H1 (cell line): ENCODE results near the gene PNMA1.

Source experiments
- BCL11A ChIP-seq, 2 experiments: IDR thresholded peaks; one replicate each; pipeline ENCODE4 v1.6.1; 2011; ENCODE audit warnings: low read depth in 2 of 2, low read length in 2 of 2, mild to moderate bottlenecking in 2 of 2
- BRCA1 ChIP-seq: IDR thresholded peaks from 2 replicates; pipeline ENCODE4 v1.6.1; 2012; ENCODE audit warnings: low read depth, low read length, improper control_type of control experiment
- CREB1 ChIP-seq: IDR thresholded peaks from 2 replicates; pipeline ENCODE4 v1.6.1; 2012; ENCODE audit warnings: inconsistent platforms
- CTCF ChIP-seq, 3 experiments: IDR thresholded peaks; 1 replicate in 2 of 3; 2 replicates in 1 of 3; pipeline versions ENCODE4 v1.5.1 to v1.6.1; 2011; ENCODE audit warnings: low read length in 3 of 3, mild to moderate bottlenecking in 3 of 3, inconsistent platforms in 2 of 3, low read depth in 1 of 3, moderate library complexity in 1 of 3; ENCODE audit not compliant: insufficient read depth in 1 of 3; ENCODE audit errors: control extremely low read depth in 1 of 3
- EZH2 ChIP-seq: fragments of 200-600 bp; sonication (generic); IDR thresholded peaks from 2 replicates; pipeline ENCODE4 v1.7.1; 2012; ENCODE audit warnings: low read depth, mild to moderate bottlenecking, moderate library complexity, low read length, inconsistent platforms; ENCODE audit not compliant: severe bottlenecking
- GABPA ChIP-seq: IDR thresholded peaks from 2 replicates; pipeline ENCODE4 v1.6.1; 2011; ENCODE audit warnings: mild to moderate bottlenecking, low read length, moderate library complexity, borderline replicate concordance; ENCODE audit not compliant: insufficient read depth
- GTF2F1 ChIP-seq: IDR thresholded peaks from 2 replicates; pipeline ENCODE4 v1.6.1; 2012; ENCODE audit warnings: low read depth, low read length, improper control_type of control experiment, borderline replicate concordance
- NANOG ChIP-seq: IDR thresholded peaks from 2 replicates; pipeline ENCODE4 v1.6.1; 2011; ENCODE audit warnings: low read length, low read depth, mild to moderate bottlenecking, inconsistent platforms; ENCODE audit not compliant: insufficient read depth, poor library complexity, severe bottlenecking
- NRF1 ChIP-seq: IDR thresholded peaks from 2 replicates; pipeline ENCODE4 v1.6.1; 2011; ENCODE audit warnings: mild to moderate bottlenecking, low read depth, low read length, improper control_type of control experiment
- POLR2A ChIP-seq, 2 experiments: IDR thresholded peaks; 1 replicate in 1 of 2; 2 replicates in 1 of 2; pipeline ENCODE4 v1.6.1; 2011; ENCODE audit warnings: low read depth in 2 of 2, low read length in 2 of 2, mild to moderate bottlenecking in 2 of 2; ENCODE audit errors: control extremely low read depth in 1 of 2
- POLR2AphosphoS5 ChIP-seq: IDR thresholded peaks from 2 replicates; pipeline ENCODE4 v1.6.1; 2011; ENCODE audit warnings: low read depth, low read length
- RAD21 ChIP-seq, 2 experiments: IDR thresholded peaks in 1 of 2; conservative IDR thresholded peaks in 1 of 2; 2 replicates each; pipeline ENCODE4 v1.6.1; 2011; ENCODE audit warnings: low read depth in 2 of 2, low read length in 2 of 2, improper control_type of control experiment in 1 of 2, inconsistent platforms in 1 of 2, mild to moderate bottlenecking in 1 of 2, moderate library complexity in 1 of 2

GRCh38 chr14:73727166-73727565 lies 13.0 kb upstream of the PNMA1 start:
- TF ChIP-seq POLR2A (IDR thresholded peaks at IDR 0.05; ENCODE audit: control extremely low read depth in 1 of 2, low read depth in 2 of 2, low read length in 2 of 2) (no peak), POLR2AphosphoS5 (no peak), CTCF (IDR thresholded peaks at IDR 0.05; ENCODE audit: control extremely low read depth in 1 of 3, insufficient read depth in 1 of 3, low read depth in 1 of 3, low read length in 3 of 3) (no peak), GTF2F1 (no peak), EZH2 (no peak), GABPA (no peak), NANOG (no peak), RAD21 (IDR thresholded peaks at IDR 0.05 in 1 of 2, conservative IDR thresholded peaks at IDR 0.05 in 1 of 2; ENCODE audit: low read depth in 2 of 2, low read length in 2 of 2) (no peak), BRCA1 (no peak), BCL11A (IDR thresholded peaks at IDR 0.05; ENCODE audit: low read depth in 2 of 2, low read length in 2 of 2) (no peak), NRF1 (no peak), CREB1 (no peak)
